Activated naive CD8-positive, alpha-beta T cell treated with anti-CD3 and anti-CD28 coated beads, Interleukin-2, amount 50 U/mL, for 24 hours (primary cell): ENCODE measurements around the gene UGT3A2.

Experiments used
- ATAC-seq: fragments of 150-1000 bp; cut with Tn5 transposase; one replicate; pipeline ENCODE4 v1.10.0; 2021
- DNase-seq: peaks from one replicate; pipeline ENCODE4 v3.0.0; 2021
- H3K27ac Mint-ChIP-seq: one replicate; pipeline ENCODE4 v1.8.0; 2021; ENCODE audit warnings: mild to moderate bottlenecking, mixed read lengths
- H3K27me3 Mint-ChIP-seq: one replicate; pipeline ENCODE4 v1.8.0; 2021; ENCODE audit warnings: mixed read lengths
- H3K36me3 Mint-ChIP-seq: one replicate; pipeline ENCODE4 v1.8.0; 2021; ENCODE audit warnings: low read depth, mixed read lengths
- H3K4me1 Mint-ChIP-seq: one replicate; pipeline ENCODE4 v1.8.0; 2021; ENCODE audit warnings: mixed read lengths
- H3K4me3 Mint-ChIP-seq: one replicate; pipeline ENCODE4 v1.8.0; 2021; ENCODE audit warnings: mild to moderate bottlenecking, moderate library complexity, mixed read lengths
- H3K9me3 Mint-ChIP-seq: one replicate; pipeline ENCODE4 v1.8.0; 2021; ENCODE audit warnings: mixed read lengths

UGT3A2 gene

GRCh38 chr5:36066540-36067210, at the start of gene UGT3A2:
Gene UGT3A2 (minus strand): TSS chr5:36066882. CDS start chr5:36066789, 93 bp downstream.
- H3K27ac Mint-ChIP-seq, result no peak within 1 kb of the TSS
- H3K4me1 Mint-ChIP-seq, result peaks cover 10% of the 10 kb centered on the region
- no peak within 1 kb of the TSS for H3K4me3 Mint-ChIP-seq
- peaks cover 11% of the 10 kb centered on the region for H3K27me3 Mint-ChIP-seq
- ATAC-seq, result no peak
- no peaks in the 10 kb centered on the region for H3K36me3 Mint-ChIP-seq
- H3K9me3 Mint-ChIP-seq, result no peaks in the 10 kb centered on the region
- no peak for DNase-seq

- no peak overlapping the region for H3K27ac Mint-ChIP-seq
- no peaks in the 10 kb centered on the region for H3K4me1 Mint-ChIP-seq
- DNase-seq, result no peak
- no peak overlapping the region for H3K4me3 Mint-ChIP-seq
- no peak for ATAC-seq
- no peaks in the 10 kb centered on the region for H3K9me3 Mint-ChIP-seq
- peaks cover 28% of the 10 kb centered on the region for H3K36me3 Mint-ChIP-seq
- no peaks in the 10 kb centered on the region for H3K27me3 Mint-ChIP-seq
These were observed 44.6 kb upstream of the UGT3A2 start for GRCh38 chr5:36111238-36111637.

- Mint-ChIP-seq H3K27ac (no peak overlapping the region), H3K4me1 (no peaks in the 10 kb centered on the region), H3K36me3 (peaks cover 32% of the 10 kb centered on the region), H3K27me3 (no peaks in the 10 kb centered on the region), H3K9me3 (no peaks in the 10 kb centered on the region), H3K4me3 (no peak overlapping the region)
- DNase-seq, result no peak
- no peak for ATAC-seq
These were observed 42.2 kb upstream of the UGT3A2 start for GRCh38 chr5:36108758-36109460.

- Mint-ChIP-seq H3K4me1 (no peaks in the 10 kb centered on the region), H3K4me3 (no peak overlapping the region), H3K36me3 (peaks cover 30% of the 10 kb centered on the region), H3K27me3 (no peaks in the 10 kb centered on the region), H3K27ac (no peak overlapping the region), H3K9me3 (no peaks in the 10 kb centered on the region)
- no peak for ATAC-seq
- no peak for DNase-seq
These were observed 39.1 kb upstream of the UGT3A2 start for GRCh38 chr5:36105819-36106218.

GRCh38 chr5:36099748-36100147, 33.1 kb upstream of the UGT3A2 start:
- Mint-ChIP-seq H3K27ac (no peak overlapping the region), H3K36me3 (peaks cover 5% of the 10 kb centered on the region), H3K9me3 (no peaks in the 10 kb centered on the region), H3K27me3 (no peaks in the 10 kb centered on the region), H3K4me1 (no peaks in the 10 kb centered on the region), H3K4me3 (no peak overlapping the region)
- ATAC-seq (no peak), DNase-seq (no peak)

- Mint-ChIP-seq H3K27ac (no peak overlapping the region), H3K9me3 (peaks cover 4% of the 10 kb centered on the region), H3K4me1 (no peaks in the 10 kb centered on the region), H3K36me3 (no peaks in the 10 kb centered on the region), H3K27me3 (no peaks in the 10 kb centered on the region), H3K4me3 (no peak overlapping the region)
- no peak for ATAC-seq
- DNase-seq, result no peak
These were observed 29.8 kb upstream of the UGT3A2 start for GRCh38 chr5:36096486-36096885.

GRCh38 chr5:36089989-36090388, 23.3 kb upstream of the UGT3A2 start:
- H3K27ac Mint-ChIP-seq, result no peak overlapping the region
- H3K4me3 Mint-ChIP-seq, result no peak overlapping the region
- H3K4me1 Mint-ChIP-seq, result no peaks in the 10 kb centered on the region
- DNase-seq (no peak), ATAC-seq (peak; percentile 46)
- H3K36me3 Mint-ChIP-seq, result no peaks in the 10 kb centered on the region
- H3K27me3 Mint-ChIP-seq, result peaks cover 3% of the 10 kb centered on the region
- H3K9me3 Mint-ChIP-seq, result peaks cover 4% of the 10 kb centered on the region

- Mint-ChIP-seq H3K27me3 (peaks cover 5% of the 10 kb centered on the region), H3K4me1 (no peaks in the 10 kb centered on the region), H3K36me3 (no peaks in the 10 kb centered on the region), H3K9me3 (no peaks in the 10 kb centered on the region), H3K27ac (no peak overlapping the region), H3K4me3 (no peak overlapping the region)
- ATAC-seq (peak; percentile 92), DNase-seq (no peak)
These were observed 12.6 kb upstream of the UGT3A2 start for GRCh38 chr5:36079200-36079781.

GRCh38 chr5:36078430-36078829, 11.7 kb upstream of the UGT3A2 start:
- ATAC-seq, result no peak
- no peak for DNase-seq
- Mint-ChIP-seq H3K4me1 (no peaks in the 10 kb centered on the region), H3K9me3 (no peaks in the 10 kb centered on the region), H3K27ac (no peak overlapping the region), H3K36me3 (no peaks in the 10 kb centered on the region), H3K4me3 (no peak overlapping the region), H3K27me3 (no peaks in the 10 kb centered on the region)

- Mint-ChIP-seq H3K4me1 (peaks cover 5% of the 10 kb centered on the region), H3K36me3 (no peaks in the 10 kb centered on the region), H3K9me3 (no peaks in the 10 kb centered on the region), H3K27me3 (no peaks in the 10 kb centered on the region), H3K4me3 (no peak overlapping the region), H3K27ac (no peak overlapping the region)
- ATAC-seq, result peak; percentile 70
- DNase-seq, result no peak
These were observed 7.0 kb upstream of the UGT3A2 start for GRCh38 chr5:36073595-36074216.

- peaks cover 11% of the 10 kb centered on the region for H3K27me3 Mint-ChIP-seq
- peak overlapping the region; percentile 61 for H3K4me3 Mint-ChIP-seq
- H3K9me3 Mint-ChIP-seq, result no peaks in the 10 kb centered on the region
- no peak for DNase-seq
- no peak overlapping the region for H3K27ac Mint-ChIP-seq
- no peaks in the 10 kb centered on the region for H3K36me3 Mint-ChIP-seq
- peaks cover 10% of the 10 kb centered on the region for H3K4me1 Mint-ChIP-seq
- ATAC-seq, result peak; percentile 57
These were observed 4.2 kb upstream of the UGT3A2 start for GRCh38 chr5:36070687-36071571.

- H3K27me3 Mint-ChIP-seq, result peaks cover 11% of the 10 kb centered on the region
- H3K4me3 Mint-ChIP-seq, result no peak overlapping the region
- no peaks in the 10 kb centered on the region for H3K9me3 Mint-ChIP-seq
- ATAC-seq (no peak), DNase-seq (no peak)
- H3K36me3 Mint-ChIP-seq, result no peaks in the 10 kb centered on the region
- H3K27ac Mint-ChIP-seq, result no peak overlapping the region
- H3K4me1 Mint-ChIP-seq, result peaks cover 10% of the 10 kb centered on the region
These were observed 2.1 kb upstream of the UGT3A2 start for GRCh38 chr5:36068751-36069281.

- no peak overlapping the region for H3K27ac Mint-ChIP-seq
- H3K4me3 Mint-ChIP-seq, result no peak overlapping the region
- H3K27me3 Mint-ChIP-seq, result peaks cover 11% of the 10 kb centered on the region
- ATAC-seq, result no peak
- H3K9me3 Mint-ChIP-seq, result no peaks in the 10 kb centered on the region
- DNase-seq, result no peak
- no peaks in the 10 kb centered on the region for H3K36me3 Mint-ChIP-seq
- peaks cover 5% of the 10 kb centered on the region for H3K4me1 Mint-ChIP-seq
These were observed 612 bp downstream of the UGT3A2 start for GRCh38 chr5:36066001-36066539.
